ENCODE data around the gene ZSCAN18.

Gene ZSCAN18

GRCh38 chr19:58056861-58057260, 41.2 kb downstream of the ZSCAN18 start:
- no peak overlapping the region for H3K27ac ChIP-seq (ENCODE audit: low read depth, low read length)
- H3K9me3 ChIP-seq (ENCODE audit: control insufficient read depth, insufficient read depth, low read depth, low read length), result peaks cover 83% of the 10 kb centered on the region
- H3K9ac ChIP-seq (ENCODE audit: low read length), result no peak overlapping the region
- no peaks in the 10 kb centered on the region for H3K27me3 ChIP-seq (ENCODE audit: control insufficient read depth, insufficient read depth, low read length)
- no peaks in the 10 kb centered on the region for H3K36me3 ChIP-seq (ENCODE audit: control insufficient read depth, insufficient read depth, low read length)
- peaks cover 4% of the 10 kb centered on the region; the same call in 1 of the 2 replicates for H3K4me1 ChIP-seq (ENCODE audit: control insufficient read depth, insufficient read depth, low read length)
- H3K4me3 ChIP-seq (ENCODE audit: low read depth, low read length), result no peak overlapping the region

- H3K36me3 ChIP-seq (ENCODE audit: control insufficient read depth, insufficient read depth, low read length), result no peaks in the 10 kb centered on the region
- no peak overlapping the region for H3K4me3 ChIP-seq (ENCODE audit: low read depth, low read length)
- H3K27ac ChIP-seq (ENCODE audit: low read depth, low read length), result no peak overlapping the region
- no peaks in the 10 kb centered on the region for H3K27me3 ChIP-seq (ENCODE audit: control insufficient read depth, insufficient read depth, low read length)
- H3K9me3 ChIP-seq (ENCODE audit: control insufficient read depth, insufficient read depth, low read depth, low read length), result peaks cover 83% of the 10 kb centered on the region
- no peak overlapping the region for H3K9ac ChIP-seq (ENCODE audit: low read length)
- peaks cover 4% of the 10 kb centered on the region; the same call in 1 of the 2 replicates for H3K4me1 ChIP-seq (ENCODE audit: control insufficient read depth, insufficient read depth, low read length)
Measured at GRCh38 chr19:58056261-58056660, 41.8 kb downstream of the ZSCAN18 start.

GRCh38 chr19:58054901-58055874, 42.8 kb downstream of the ZSCAN18 start:
- H3K36me3 ChIP-seq (ENCODE audit: control insufficient read depth, insufficient read depth, low read length), result no peaks in the 10 kb centered on the region
- no peak overlapping the region for H3K27ac ChIP-seq (ENCODE audit: low read depth, low read length)
- H3K9ac ChIP-seq (ENCODE audit: low read length), result no peak overlapping the region
- H3K9me3 ChIP-seq (ENCODE audit: control insufficient read depth, insufficient read depth, low read depth, low read length), result peaks cover 83% of the 10 kb centered on the region
- H3K4me1 ChIP-seq (ENCODE audit: control insufficient read depth, insufficient read depth, low read length), result peaks cover 4% of the 10 kb centered on the region; the same call in 1 of the 2 replicates
- no peaks in the 10 kb centered on the region for H3K27me3 ChIP-seq (ENCODE audit: control insufficient read depth, insufficient read depth, low read length)
- peak overlapping the region; percentile 40; the same call in 1 of the 2 replicates for H3K4me3 ChIP-seq (ENCODE audit: low read depth, low read length)

- H3K4me3 ChIP-seq (ENCODE audit: low read depth, low read length), result no peak overlapping the region
- H3K36me3 ChIP-seq (ENCODE audit: control insufficient read depth, insufficient read depth, low read length), result no peaks in the 10 kb centered on the region
- peaks cover 86% of the 10 kb centered on the region for H3K9me3 ChIP-seq (ENCODE audit: control insufficient read depth, insufficient read depth, low read depth, low read length)
- peaks cover 2% of the 10 kb centered on the region; the same call in 1 of the 2 replicates for H3K4me1 ChIP-seq (ENCODE audit: control insufficient read depth, insufficient read depth, low read length)
- H3K27ac ChIP-seq (ENCODE audit: low read depth, low read length), result no peak overlapping the region
- H3K9ac ChIP-seq (ENCODE audit: low read length), result no peak overlapping the region
- H3K27me3 ChIP-seq (ENCODE audit: control insufficient read depth, insufficient read depth, low read length), result no peaks in the 10 kb centered on the region
Measured at GRCh38 chr19:58053480-58054156, 44.4 kb downstream of the ZSCAN18 start.

GRCh38 chr19:58052256-58052655, 45.8 kb downstream of the ZSCAN18 start:
- peaks cover 92% of the 10 kb centered on the region for H3K9me3 ChIP-seq (ENCODE audit: control insufficient read depth, insufficient read depth, low read depth, low read length)

GRCh38 chr19:58047672-58048071, 50.4 kb downstream of the ZSCAN18 start:
- Histone ChIP-seq H3K27me3 (ENCODE audit: control insufficient read depth, insufficient read depth, low read length) (no peaks in the 10 kb centered on the region), H3K4me3 (ENCODE audit: low read depth, low read length) (no peak overlapping the region), H3K9me3 (ENCODE audit: control insufficient read depth, insufficient read depth, low read depth, low read length) (peaks cover 87% of the 10 kb centered on the region), H3K9ac (ENCODE audit: low read length) (no peak overlapping the region), H3K36me3 (ENCODE audit: control insufficient read depth, insufficient read depth, low read length) (no peaks in the 10 kb centered on the region), H3K4me1 (ENCODE audit: control insufficient read depth, insufficient read depth, low read length) (no peaks in the 10 kb centered on the region), H3K27ac (ENCODE audit: low read depth, low read length) (no peak overlapping the region)

More at GRCh38 chr19:58052256-58052655, 45.8 kb downstream of the ZSCAN18 start:
- H3K27me3 ChIP-seq (ENCODE audit: control insufficient read depth, insufficient read depth, low read length), result no peaks in the 10 kb centered on the region
- H3K9ac ChIP-seq (ENCODE audit: low read length), result no peak overlapping the region
- no peak overlapping the region for H3K27ac ChIP-seq (ENCODE audit: low read depth, low read length)
- H3K36me3 ChIP-seq (ENCODE audit: control insufficient read depth, insufficient read depth, low read length), result no peaks in the 10 kb centered on the region
- no peak overlapping the region for H3K4me3 ChIP-seq (ENCODE audit: low read depth, low read length)
- H3K4me1 ChIP-seq (ENCODE audit: control insufficient read depth, insufficient read depth, low read length), result no peaks in the 10 kb centered on the region

- Histone ChIP-seq H3K27me3 (ENCODE audit: control insufficient read depth, insufficient read depth, low read length) (no peaks in the 10 kb centered on the region), H3K4me1 (ENCODE audit: control insufficient read depth, insufficient read depth, low read length) (no peaks in the 10 kb centered on the region), H3K36me3 (ENCODE audit: control insufficient read depth, insufficient read depth, low read length) (no peaks in the 10 kb centered on the region), H3K27ac (ENCODE audit: low read depth, low read length) (no peak overlapping the region), H3K9me3 (ENCODE audit: control insufficient read depth, insufficient read depth, low read depth, low read length) (peaks cover 82% of the 10 kb centered on the region), H3K4me3 (ENCODE audit: low read depth, low read length) (no peak overlapping the region), H3K9ac (ENCODE audit: low read length) (no peak overlapping the region)
Measured at GRCh38 chr19:58046856-58047255, 51.2 kb downstream of the ZSCAN18 start.

GRCh38 chr19:58045411-58046050, 52.5 kb downstream of the ZSCAN18 start:
- Histone ChIP-seq H3K4me1 (ENCODE audit: control insufficient read depth, insufficient read depth, low read length) (no peaks in the 10 kb centered on the region), H3K27ac (ENCODE audit: low read depth, low read length) (no peak overlapping the region), H3K9me3 (ENCODE audit: control insufficient read depth, insufficient read depth, low read depth, low read length) (peaks cover 80% of the 10 kb centered on the region), H3K4me3 (ENCODE audit: low read depth, low read length) (no peak overlapping the region), H3K9ac (ENCODE audit: low read length) (no peak overlapping the region), H3K27me3 (ENCODE audit: control insufficient read depth, insufficient read depth, low read length) (no peaks in the 10 kb centered on the region), H3K36me3 (ENCODE audit: control insufficient read depth, insufficient read depth, low read length) (no peaks in the 10 kb centered on the region)

- no peaks in the 10 kb centered on the region for H3K27me3 ChIP-seq (ENCODE audit: control insufficient read depth, insufficient read depth, low read length)
- no peaks in the 10 kb centered on the region for H3K4me1 ChIP-seq (ENCODE audit: control insufficient read depth, insufficient read depth, low read length)
- H3K36me3 ChIP-seq (ENCODE audit: control insufficient read depth, insufficient read depth, low read length), result no peaks in the 10 kb centered on the region
- no peak overlapping the region for H3K4me3 ChIP-seq (ENCODE audit: low read depth, low read length)
- no peak overlapping the region for H3K9ac ChIP-seq (ENCODE audit: low read length)
- peaks cover 85% of the 10 kb centered on the region for H3K9me3 ChIP-seq (ENCODE audit: control insufficient read depth, insufficient read depth, low read depth, low read length)
- H3K27ac ChIP-seq (ENCODE audit: low read depth, low read length), result no peak overlapping the region
Measured at GRCh38 chr19:58044886-58045285, 53.1 kb downstream of the ZSCAN18 start.

GRCh38 chr19:58044391-58044790, 53.6 kb downstream of the ZSCAN18 start:
- peaks cover 82% of the 10 kb centered on the region for H3K9me3 ChIP-seq (ENCODE audit: control insufficient read depth, insufficient read depth, low read depth, low read length)
- H3K4me3 ChIP-seq (ENCODE audit: low read depth, low read length), result no peak overlapping the region
- H3K27me3 ChIP-seq (ENCODE audit: control insufficient read depth, insufficient read depth, low read length), result no peaks in the 10 kb centered on the region
- no peaks in the 10 kb centered on the region for H3K4me1 ChIP-seq (ENCODE audit: control insufficient read depth, insufficient read depth, low read length)
- H3K27ac ChIP-seq (ENCODE audit: low read depth, low read length), result no peak overlapping the region
- H3K9ac ChIP-seq (ENCODE audit: low read length), result no peak overlapping the region
- H3K36me3 ChIP-seq (ENCODE audit: control insufficient read depth, insufficient read depth, low read length), result no peaks in the 10 kb centered on the region
